Dermis blood vessel endothelial cell (primary cell): ENCODE results near the gene MAP3K7CL. TPM values are rescaled to one million over a fixed set of nuclear protein-coding genes. Genes with fewer than 3 reads are reported as not detected.

Experiments used
- DNase-seq: peaks from one replicate; pipeline ENCODE4 v3.0.0; 2010
- total RNA-seq: library from RNA; depleted of rRNA; stranded (reverse); fragments of >200 nt; gene quantifications from 2 replicates; pipeline ENCODE4 v1.2.3, GENCODE V29; 2014

MAP3K7CL gene
- total RNA-seq, 1 donor from 2014 or later: 2.2 TPM

DNA sequence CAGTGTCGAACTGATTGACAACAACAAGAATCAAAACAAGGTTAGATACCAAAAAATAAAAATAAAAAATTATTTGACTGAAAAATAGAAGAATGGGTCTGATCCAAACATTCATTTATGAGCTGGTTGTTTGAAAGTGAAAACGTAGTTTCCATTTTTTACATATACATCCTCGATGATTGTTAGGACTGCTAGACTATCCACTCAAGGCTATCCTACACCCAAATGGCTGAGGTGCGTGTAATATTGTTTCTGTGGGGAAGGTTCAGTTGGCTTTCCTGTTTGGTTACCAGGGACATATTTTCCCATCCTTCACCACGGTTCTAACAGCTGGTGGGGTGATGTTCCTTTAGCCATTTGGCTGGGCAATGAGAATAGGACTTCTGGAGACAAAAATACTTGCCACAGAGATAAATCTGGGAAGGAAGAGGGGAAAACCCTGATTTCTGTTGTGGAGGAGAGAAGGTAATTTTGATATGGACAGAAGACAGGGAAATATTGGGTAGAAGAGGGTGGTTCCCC, 66.3 kb downstream of the MAP3K7CL start:
- peak; percentile 29 for DNase-seq

DNA sequence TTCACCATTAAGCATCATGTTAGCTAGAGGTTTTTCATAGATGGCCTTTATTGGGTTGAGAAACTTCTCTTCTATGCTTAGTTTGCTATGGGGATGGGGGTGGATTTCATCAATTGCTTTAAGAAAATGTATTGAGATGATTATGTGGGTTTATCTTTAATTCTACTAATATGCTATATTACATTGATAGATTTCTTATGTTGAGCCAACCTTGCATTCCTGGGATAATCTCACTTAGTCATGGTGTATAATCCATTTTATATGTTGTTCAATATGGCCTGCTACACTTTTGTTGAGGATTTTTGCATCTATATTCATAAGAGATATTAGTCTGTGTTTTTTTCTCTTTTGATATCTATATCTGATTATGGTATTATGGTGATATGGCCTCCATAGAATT, 70.7 kb downstream of the MAP3K7CL start:
- DNase-seq: no peak

DNA sequence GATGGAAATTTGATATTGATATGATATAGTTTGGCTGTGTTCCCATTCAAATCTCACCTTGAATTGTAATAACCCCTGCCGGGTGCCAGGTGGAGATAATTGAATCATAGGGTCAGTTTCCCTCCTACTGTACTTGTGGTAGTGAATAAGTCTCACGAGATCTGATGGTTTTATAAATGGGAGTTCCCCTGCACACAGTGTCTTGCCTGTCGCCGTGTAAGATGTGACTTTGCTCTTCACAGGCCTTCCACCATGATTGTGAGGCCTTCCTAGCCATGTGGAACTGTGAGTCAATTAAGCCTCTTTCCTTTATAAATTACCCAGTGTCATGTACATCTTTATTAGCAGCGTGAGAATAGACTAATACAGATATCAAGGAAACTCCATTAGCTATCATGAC, 74.6 kb downstream of the MAP3K7CL start:
- DNase-seq: no peak

DNA sequence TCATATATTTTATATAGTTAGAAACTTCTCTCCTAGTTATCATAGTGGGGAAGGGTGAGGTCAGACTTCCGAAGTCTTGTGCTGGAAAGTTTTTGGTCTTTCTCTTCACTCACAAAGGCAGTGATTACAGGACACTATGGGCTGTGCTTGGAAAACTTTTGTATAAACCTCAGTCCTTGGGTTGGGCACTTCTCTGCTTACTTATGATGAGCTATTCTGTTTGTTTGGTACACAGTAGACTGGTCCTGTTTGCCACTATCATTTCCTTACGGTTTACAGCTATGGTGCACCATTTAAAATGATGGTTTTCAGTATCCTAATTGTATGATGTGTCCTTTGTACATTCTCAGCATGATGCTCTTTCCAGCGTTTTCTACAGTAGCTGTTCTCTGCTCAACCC, 75.5 kb downstream of the MAP3K7CL start:
- no peak for DNase-seq

DNA sequence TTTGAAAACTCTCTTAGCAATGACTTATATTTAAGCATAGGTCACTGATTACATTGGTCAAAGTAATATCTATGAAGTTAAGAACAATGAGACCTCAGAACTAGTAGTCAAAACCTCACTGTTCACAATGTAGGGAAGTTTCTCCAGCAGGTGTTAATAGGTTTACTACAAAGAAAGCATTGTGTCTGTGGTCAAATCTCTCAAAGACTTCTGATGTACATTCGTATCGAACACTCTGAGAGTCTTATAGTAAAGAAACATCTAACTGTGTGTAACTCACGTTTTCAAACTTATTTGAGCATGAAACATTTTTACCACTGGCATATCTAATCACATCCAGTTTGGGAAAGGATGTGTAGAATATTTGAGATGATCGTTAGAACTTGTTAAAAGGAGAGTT, 76.0 kb downstream of the MAP3K7CL start:
- DNase-seq: no peak

DNA sequence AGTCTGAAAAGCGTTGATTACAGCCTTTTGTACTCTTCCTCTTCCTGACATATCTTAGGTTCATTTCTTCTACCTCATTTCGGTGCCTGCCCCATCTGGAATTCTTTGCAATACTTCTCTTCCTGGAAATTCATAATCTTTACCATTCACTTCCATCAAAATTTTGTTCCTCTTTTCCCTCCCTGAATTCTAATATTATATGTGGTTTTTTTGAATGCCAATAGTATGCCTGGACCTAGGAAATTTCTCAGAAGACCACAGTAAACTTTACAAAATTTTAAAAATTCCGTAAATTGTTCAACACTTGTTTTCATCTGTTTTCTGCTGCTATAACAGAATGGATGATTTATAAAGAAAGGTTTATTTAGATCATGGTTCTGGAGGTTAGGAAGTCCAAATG, 76.8 kb downstream of the MAP3K7CL start:
- DNase-seq: no peak

DNA sequence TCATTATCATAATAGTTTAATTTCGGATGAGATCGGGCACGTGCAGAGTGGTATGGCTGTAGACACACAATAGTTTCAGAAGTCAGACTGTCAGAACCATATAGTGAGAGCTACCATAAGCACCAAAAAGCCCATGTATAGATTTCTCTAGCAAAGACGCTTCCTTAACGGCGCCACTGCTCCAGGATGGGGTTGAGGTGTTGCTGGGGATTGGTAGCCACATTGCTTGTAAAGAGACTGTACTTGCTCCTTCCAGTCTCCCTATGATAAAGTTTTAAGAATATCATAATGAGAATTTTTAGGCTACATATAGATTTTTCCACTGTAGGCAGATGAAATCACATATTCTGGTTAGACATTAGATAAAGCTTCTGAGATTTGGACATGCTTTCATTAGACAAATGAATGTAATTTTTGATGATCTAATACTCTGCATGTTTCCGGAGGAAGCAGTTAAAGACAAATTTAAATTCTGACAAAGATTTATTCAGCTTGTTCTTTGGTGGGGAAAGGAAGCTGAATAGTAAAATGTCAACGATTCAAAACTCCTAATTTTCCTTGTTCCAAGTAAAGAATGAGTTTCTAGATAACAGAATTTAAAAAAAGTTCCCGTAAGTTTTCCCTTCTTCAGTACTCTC, 77.7 kb downstream of the MAP3K7CL start:
- DNase-seq: peak; percentile 49

DNA sequence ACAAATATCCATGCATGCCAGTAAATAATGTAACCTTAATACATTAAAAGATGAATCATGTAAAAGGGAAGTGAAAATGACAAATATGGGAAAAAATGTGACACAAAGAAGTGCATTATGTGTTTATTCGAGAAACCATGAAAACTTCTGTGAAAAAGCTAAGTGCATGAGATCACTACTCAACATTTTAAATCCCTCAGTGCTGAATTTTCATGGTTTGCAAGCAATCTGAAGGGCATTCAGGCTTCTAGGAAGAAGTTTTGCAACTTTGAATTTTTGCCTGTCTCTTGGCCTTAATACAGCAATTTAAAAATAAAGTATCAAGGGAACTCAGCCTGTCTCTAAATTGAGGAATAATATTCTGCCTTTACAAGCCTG, 78.2 kb downstream of the MAP3K7CL start:
- peak; percentile 74 for DNase-seq

DNA sequence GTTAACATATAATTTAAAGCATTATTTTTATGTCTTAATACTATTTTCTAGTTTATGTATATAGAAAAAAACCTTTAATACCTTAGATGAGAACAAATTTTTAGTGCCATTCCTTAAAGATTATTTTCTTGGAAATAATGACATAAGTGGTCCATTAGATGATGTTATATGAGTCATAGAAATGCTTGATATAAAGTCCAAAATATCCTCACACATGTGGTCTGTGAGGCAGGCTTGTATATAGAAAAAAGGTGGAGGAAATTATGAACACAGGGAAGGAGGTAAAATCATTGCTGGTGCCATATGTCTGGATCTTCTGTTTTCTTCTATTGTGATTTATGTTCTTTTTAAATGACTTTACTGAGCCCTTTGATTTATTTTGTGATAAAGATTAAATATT, 79.3 kb downstream of the MAP3K7CL start:
- DNase-seq: no peak

DNA sequence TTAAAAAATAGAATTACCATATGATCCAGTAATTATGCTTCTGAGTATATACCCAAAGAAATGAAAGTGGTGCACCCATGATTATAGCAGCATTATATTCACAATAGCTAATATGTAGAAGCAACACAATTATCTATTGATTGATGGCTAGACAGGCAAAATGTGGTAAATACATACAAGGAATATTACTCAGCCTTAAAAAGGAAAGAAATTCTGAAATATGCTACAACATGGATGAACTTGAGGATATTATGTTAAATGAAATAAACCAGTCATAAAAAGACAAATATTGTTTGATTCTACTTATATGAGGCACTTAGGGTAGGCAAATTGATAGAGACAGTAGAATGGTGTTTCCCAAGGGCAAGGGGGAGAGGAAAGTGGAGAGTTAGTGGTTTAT, 80.8 kb downstream of the MAP3K7CL start:
- DNase-seq: no peak

DNA sequence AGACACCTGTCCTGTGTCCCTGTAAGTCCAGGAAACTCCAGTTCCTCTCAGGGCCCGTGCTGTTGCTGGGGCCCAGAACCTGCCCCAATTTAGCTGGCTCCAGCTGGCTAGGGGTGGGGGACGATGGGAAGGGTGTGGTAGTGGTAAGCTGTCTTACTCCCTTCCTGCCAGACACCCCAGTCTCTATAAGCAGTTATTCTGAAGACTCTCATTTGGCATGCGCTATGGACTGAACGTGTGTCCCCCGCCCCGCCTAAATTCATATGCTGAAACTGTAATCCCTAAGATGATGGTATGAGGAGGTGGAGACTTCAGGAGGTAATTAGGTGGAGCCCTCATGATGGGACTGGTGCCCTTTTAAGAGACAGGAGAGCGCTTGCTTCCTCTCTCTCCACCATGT, 82.0 kb downstream of the MAP3K7CL start:
- DNase-seq: no peak

DNA sequence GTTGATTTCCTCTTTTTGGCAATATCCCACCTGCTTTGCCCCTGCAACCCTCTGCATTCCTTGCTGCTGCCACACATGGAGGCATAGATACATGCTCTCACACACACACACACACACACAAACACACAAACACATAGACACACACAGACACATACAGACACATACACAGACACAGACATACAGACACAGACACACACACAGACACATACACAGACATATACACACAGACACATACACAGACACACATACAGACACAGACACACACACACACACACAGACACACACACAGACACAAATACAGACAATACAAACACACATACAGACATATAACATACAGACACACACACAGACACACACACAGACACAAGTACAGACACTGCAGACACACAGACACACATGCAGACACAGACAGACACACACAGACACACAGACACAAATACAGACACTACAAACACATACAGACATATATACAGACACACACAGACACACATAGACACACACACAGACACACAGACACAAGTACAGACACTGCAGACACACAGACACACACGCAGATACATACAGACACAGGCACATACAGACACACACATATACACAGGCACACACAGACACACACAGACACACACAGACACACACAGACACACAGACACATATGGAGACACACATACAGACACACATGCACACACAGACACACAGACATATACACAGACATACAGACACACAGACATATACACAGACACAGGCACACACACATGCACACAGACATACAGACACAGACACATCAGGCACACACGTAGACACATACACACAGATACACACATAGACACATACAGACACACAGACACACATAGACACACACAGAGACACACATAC, 83.3 kb downstream of the MAP3K7CL start:
- no peak for DNase-seq

DNA sequence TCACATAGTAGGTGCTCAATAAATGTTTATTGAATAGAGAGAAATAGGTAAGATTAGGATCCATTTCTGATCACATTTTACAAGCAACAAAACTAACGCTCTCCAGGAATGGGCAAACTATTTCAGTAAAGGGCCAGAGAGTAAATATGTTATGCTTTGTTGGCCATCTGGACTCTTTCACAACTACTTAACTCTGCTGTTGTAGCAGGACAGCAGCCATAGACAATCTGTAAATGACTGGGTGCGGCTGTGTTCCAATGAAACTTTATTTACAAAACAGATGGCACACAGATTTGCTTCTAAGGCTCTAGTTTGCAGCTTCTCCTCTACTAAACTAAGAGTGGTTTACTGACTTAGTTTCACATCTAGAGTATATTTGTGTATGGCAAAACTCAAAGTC, 85.3 kb downstream of the MAP3K7CL start:
- DNase-seq: no peak

DNA sequence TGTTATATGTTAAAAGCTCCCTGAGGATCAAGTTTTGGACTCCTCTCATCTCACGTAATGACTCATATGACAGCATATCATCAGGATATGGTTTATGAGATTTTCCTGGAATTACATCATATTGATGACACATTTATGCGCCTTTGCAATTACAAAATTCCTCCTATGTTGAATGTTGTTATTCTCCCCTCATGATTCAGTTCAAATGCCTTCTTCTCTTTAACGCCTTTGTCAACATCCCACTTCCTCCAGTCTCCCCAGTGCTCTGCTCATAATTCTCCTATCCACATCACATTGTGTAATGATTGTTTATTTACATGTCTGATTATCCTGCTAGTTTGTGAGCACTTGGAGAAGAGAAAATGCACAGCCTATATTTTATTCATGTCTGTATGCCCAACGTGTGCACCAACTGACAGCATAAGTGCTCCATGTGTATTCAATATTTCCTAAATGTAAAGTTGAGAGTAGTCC, 87.4 kb downstream of the MAP3K7CL start:
- DNase-seq: peak; percentile 84

DNA sequence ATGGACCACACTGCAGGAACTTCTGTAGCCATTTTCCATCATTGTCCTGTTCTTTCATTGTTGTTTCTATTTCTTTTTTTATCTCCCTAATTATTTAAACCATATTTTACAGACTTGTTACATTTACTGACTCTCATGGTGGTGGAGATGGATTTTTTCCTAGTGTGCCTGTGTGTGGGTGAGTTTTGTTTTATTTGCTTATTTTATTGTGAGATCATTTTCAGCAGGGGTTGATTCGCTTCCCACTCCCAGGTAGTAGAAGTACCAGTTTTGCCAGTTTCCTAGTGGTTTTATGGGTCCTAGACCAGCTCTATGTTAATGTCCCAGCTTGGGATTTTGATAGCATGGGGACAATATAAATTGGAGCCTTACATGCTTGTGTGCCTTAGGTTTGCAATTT, 88.3 kb downstream of the MAP3K7CL start:
- no peak for DNase-seq

DNA sequence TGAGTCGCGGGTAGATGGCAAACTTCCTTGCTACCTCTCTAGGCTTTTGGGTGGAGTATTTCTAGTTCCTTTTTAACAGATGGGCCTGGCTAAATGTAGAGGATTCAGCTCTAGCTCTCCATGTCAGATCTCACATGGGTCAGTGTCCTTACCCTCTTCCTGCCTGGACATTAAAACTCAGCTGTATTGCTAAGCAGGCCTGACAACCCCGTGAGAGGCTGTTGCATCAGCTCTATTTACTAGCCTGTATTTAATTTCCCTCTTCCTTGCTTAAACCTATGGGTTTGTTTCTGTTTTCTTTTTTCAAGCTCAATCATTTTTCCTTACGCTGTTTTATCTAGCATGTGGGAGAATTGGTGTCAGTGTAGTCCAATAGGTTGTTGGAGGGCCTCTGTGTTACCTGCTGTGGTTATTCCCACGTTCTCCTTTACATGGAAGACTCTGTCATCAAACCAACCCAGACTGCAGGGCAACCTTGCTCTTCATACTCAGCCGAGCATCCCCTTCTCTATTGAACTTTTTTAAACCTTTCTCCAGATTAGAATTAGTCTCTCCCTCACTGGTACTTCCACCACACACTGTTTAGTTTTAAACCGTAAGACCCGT, 88.8 kb downstream of the MAP3K7CL start:
- DNase-seq: no peak

DNA sequence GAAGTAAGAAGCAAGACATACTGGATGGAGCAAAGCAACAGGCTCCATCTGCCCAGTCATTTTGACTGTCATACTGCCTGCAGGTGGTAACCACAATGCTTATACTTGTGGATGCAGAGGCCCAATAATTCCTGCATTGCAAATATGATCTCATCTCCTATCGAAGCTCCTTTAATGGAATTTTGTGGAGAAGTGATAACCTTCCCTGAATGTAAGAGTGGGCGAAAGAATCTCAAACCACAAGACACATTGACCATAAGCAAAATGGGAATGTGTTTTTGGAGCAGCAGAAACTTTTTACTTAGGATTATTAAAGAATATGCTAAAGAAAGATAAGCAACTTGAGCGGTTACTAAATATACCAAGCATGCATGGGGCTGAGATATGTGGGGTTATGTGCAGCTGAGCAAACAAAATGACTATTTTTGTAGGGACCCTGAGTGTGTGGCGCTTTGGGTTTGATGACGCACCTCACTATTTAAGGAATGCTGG, 90.9 kb downstream of the MAP3K7CL start:
- DNase-seq: no peak

DNA sequence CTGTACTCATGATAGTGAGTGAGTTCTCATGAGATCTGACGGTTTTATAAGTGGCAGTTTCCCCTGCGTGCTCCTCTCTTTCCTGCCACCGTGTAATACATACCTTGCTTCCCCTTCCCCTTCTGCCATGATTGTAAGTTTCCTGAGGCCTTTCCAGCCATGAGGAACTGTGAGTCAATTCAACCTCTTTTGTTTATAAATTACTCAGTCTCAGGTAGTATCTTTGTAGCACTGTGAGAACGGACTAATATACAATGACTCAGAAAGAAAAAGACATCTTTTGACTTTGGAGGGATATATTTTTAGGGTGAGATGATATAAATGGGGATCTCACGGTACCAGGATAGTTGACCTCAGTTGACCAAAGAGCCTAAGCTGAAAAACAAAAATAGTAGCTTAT, 93.6 kb downstream of the MAP3K7CL start:
- DNase-seq: no peak

Other genes starting within 250 kb of the MAP3K7CL start
- 33.1 and 34.0 TPM in 2 replicates for gene LTN1, start 137.8 kb upstream of the MAP3K7CL start, total RNA-seq
- gene RWDD2B, start 111.3 kb upstream of the MAP3K7CL start, total RNA-seq: 19.9 and 26.0 TPM in 2 replicates
- 25.5 and 40.8 TPM in 2 replicates for gene USP16, start 106.0 kb upstream of the MAP3K7CL start, total RNA-seq
- 234 and 314 TPM in 2 replicates for gene CCT8, start 57.0 kb upstream of the MAP3K7CL start, total RNA-seq
- 30.4 and 48.0 TPM in 2 replicates for gene BACH1, start 168.3 kb downstream of the MAP3K7CL start, total RNA-seq